Measurements from ENCODE around the gene C3orf20.

The C3orf20 gene

DNA sequence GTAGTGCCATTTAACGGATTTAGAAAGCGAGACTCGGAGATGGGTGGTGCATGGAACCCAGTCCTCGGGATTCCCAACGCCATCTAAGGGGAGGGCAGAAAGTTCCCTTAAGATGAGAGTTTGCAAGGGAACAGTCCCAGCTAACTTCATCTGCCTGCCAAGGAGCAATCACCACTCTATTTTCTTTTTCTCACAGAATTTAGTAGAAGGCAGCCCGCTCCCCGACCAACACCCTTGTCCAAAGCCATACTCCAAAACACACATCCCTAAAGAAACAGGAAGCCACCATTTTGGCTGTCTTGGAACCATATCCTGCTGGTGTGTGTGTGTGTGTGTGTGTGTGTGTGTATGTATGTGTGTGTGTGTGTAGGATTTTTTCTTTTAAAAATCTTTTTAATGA lies 136.7 kb downstream of the C3orf20 start:
- POLR2A ChIA-PET: no interaction called here
- CTCF ChIA-PET: no interaction called here

GRCh38 chr3:14812196-14812790 lies 137.4 kb downstream of the C3orf20 start:
- H3K4me3 ChIP-seq (ENCODE audit: low read depth, low read length): no peak overlapping the region
- ChIA-PET POLR2A (no interaction called here), CTCF (no interaction called here)
- TF ChIP-seq, protein P1, sequence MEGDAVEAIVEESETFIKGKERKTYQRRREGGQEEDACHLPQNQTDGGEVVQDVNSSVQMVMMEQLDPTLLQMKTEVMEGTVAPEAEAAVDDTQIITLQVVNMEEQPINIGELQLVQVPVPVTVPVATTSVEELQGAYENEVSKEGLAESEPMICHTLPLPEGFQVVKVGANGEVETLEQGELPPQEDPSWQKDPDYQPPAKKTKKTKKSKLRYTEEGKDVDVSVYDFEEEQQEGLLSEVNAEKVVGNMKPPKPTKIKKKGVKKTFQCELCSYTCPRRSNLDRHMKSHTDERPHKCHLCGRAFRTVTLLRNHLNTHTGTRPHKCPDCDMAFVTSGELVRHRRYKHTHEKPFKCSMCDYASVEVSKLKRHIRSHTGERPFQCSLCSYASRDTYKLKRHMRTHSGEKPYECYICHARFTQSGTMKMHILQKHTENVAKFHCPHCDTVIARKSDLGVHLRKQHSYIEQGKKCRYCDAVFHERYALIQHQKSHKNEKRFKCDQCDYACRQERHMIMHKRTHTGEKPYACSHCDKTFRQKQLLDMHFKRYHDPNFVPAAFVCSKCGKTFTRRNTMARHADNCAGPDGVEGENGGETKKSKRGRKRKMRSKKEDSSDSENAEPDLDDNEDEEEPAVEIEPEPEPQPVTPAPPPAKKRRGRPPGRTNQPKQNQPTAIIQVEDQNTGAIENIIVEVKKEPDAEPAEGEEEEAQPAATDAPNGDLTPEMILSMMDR (IDR thresholded peaks at IDR 0.05; ENCODE audit: insufficient read depth, low read length, missing control alignments): no peak
- DNase-seq (ENCODE audit: low read depth, low spot score): no peak

More for the DNA sequence above, 136.7 kb downstream of the C3orf20 start:
- DNase-seq (ENCODE audit: low read depth, low spot score): no peak
- TF ChIP-seq, protein P1 (IDR thresholded peaks at IDR 0.05; ENCODE audit: insufficient read depth, low read length, missing control alignments): no peak
- no peak overlapping the region for H3K4me3 ChIP-seq (ENCODE audit: low read depth, low read length)

DNA sequence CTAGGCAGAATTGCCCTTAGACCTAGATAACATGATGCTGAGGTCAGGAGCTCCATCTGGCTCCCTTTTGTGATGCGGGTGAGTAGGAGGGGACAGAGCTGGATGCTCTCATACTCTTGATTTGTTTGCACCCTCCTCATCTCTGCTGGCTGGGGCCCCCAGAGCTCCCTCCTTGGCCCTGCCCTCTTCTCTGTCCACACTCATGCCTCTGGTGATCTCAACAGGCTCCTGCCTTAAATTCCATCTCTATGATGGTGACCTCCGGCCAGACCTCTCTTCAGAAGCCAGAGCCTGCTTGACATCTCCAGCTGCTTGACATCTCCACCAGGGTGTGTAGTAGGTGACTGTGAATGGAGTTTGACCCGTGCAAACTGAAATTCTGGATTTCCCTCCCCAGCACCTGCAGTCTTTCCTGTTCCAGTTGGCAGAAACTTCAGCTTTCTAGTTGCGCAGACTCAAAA lies 139.5 kb downstream of the C3orf20 start:
- POLR2A ChIA-PET: no interaction called here
- CTCF ChIA-PET: no interaction called here
- TF ChIP-seq, protein P1 (IDR thresholded peaks at IDR 0.05; ENCODE audit: insufficient read depth, low read length, missing control alignments): no peak
- H3K4me3 ChIP-seq (ENCODE audit: low read depth, low read length): no peak overlapping the region
- DNase-seq (ENCODE audit: low read depth, low spot score): no peak

- CTCF ChIA-PET: no interaction called here
- POLR2A ChIA-PET: no interaction called here
- TF ChIP-seq, protein P1 (IDR thresholded peaks at IDR 0.05; ENCODE audit: insufficient read depth, low read length, missing control alignments): no peak
Measured at GRCh38 chr3:14816359-14816758, 141.4 kb downstream of the C3orf20 start.

DNA sequence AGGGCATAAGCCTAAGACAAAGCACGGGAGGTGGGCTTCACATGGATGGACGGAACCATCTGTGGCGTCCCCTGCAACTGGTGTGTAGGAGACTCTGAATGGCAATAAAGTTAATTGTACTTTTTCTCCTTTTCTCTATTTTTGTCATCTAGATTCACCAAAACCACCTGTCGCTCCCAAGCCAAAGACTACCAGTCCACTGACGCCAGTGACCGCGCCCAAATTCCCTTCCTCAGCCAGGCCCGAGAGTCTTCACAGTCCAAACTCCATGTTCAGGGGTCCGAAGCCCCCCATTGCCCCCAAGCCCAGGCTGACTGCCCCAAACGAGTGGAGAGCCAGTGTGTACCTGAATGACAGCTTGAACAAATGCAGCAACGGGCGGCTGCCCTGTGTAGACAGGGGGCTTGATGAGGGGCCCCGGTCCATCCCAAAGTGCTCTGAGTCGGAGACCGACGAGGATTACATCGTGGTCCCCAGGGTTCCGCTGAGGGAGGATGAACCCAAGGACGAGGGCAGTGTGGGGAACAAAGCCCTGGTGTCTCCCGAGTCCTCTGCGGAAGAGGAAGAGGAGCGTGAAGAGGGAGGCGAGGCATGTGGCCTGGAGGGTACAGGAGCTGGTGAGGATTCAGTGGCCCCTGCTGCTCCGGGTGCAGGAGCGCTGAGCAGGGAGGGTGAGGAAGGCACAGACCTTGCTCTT lies 144.0 kb downstream of the C3orf20 start, which contains the start of gene FGD5:
TSS of gene FGD5 (plus strand) at position 159 of the 697 bp plus-strand sequence. CDS start at position 269, 110 bp downstream.
- no peak for DNase-seq (ENCODE audit: low read depth, low spot score)
- ChIA-PET CTCF (no interaction called here), POLR2A (no interaction called here)

More at GRCh38 chr3:14816359-14816758, 141.4 kb downstream of the C3orf20 start:
- H3K4me3 ChIP-seq (ENCODE audit: low read depth, low read length): no peak overlapping the region
- DNase-seq (ENCODE audit: low read depth, low spot score): no peak

GRCh38 chr3:14819671-14820070 lies 144.7 kb downstream of the C3orf20 start:
- CTCF ChIA-PET: no interaction called here

More for the DNA sequence above, 144.0 kb downstream of the C3orf20 start, which contains the start of gene FGD5:
- no peak within 1 kb of the TSS for H3K4me3 ChIP-seq (ENCODE audit: low read depth, low read length)
- TF ChIP-seq, protein P1 (IDR thresholded peaks at IDR 0.05; ENCODE audit: insufficient read depth, low read length, missing control alignments): no peak

More at GRCh38 chr3:14819671-14820070, 144.7 kb downstream of the C3orf20 start:
- no peak overlapping the region for H3K4me3 ChIP-seq (ENCODE audit: low read depth, low read length)
- DNase-seq (ENCODE audit: low read depth, low spot score): no peak
- TF ChIP-seq, protein P1 (IDR thresholded peaks at IDR 0.05; ENCODE audit: insufficient read depth, low read length, missing control alignments): no peak
- POLR2A ChIA-PET: no interaction called here
